Globus pallidus (tissue), 1 donor: ENCODE measurements around the gene SHISA4.
A peak's percentile ranks its signal among the peaks of the same experiment; 100 is the strongest.

Experiments
- DNase-seq: peaks from one replicate; pipeline ENCODE4 v3.0.0-alpha.2; 2015; ENCODE audit warnings: low spot score

Gene SHISA4

GRCh38 chr1:201881617-201882016, 7.1 kb upstream of the SHISA4 start:
- no peak for DNase-seq

GRCh38 chr1:201882665-201883132, 6.0 kb upstream of the SHISA4 start:
- no peak for DNase-seq

- DNase-seq = no peak
Measured at GRCh38 chr1:201883266-201883665, 5.4 kb upstream of the SHISA4 start.

- DNase-seq = no peak
Measured at GRCh38 chr1:201883786-201884185, 4.9 kb upstream of the SHISA4 start.

GRCh38 chr1:201884425-201884824, 4.3 kb upstream of the SHISA4 start:
- no peak for DNase-seq

- DNase-seq = no peak
Measured at GRCh38 chr1:201885531-201886075, 3.1 kb upstream of the SHISA4 start.

GRCh38 chr1:201886103-201886885, 2.4 kb upstream of the SHISA4 start:
- no peak for DNase-seq

GRCh38 chr1:201887116-201887866, 1.4 kb upstream of the SHISA4 start:
- DNase-seq = peak; percentile 62

- DNase-seq = no peak
Measured at GRCh38 chr1:201889090-201889968, 631 bp downstream of the SHISA4 start.

GRCh38 chr1:201890223-201890622, 1.5 kb downstream of the SHISA4 start:
- DNase-seq = no peak

- no peak for DNase-seq
Measured at GRCh38 chr1:201890806-201891450, 2.2 kb downstream of the SHISA4 start.

- no peak for DNase-seq
Measured at GRCh38 chr1:201891451-201892045, 2.9 kb downstream of the SHISA4 start.

GRCh38 chr1:201892211-201892610, 3.5 kb downstream of the SHISA4 start:
- no peak for DNase-seq

GRCh38 chr1:201893431-201893830, 4.7 kb downstream of the SHISA4 start:
- no peak for DNase-seq

GRCh38 chr1:201894343-201895119, 5.8 kb downstream of the SHISA4 start:
- no peak for DNase-seq

GRCh38 chr1:201895120-201895665, 6.5 kb downstream of the SHISA4 start:
- DNase-seq = no peak

GRCh38 chr1:201895913-201896807, 7.5 kb downstream of the SHISA4 start:
- peak; percentile 79 for DNase-seq

GRCh38 chr1:201896951-201897391, 8.3 kb downstream of the SHISA4 start:
- DNase-seq = no peak
